ENCODE measurements around the gene SLC25A52. TPM values are rescaled to one million over a fixed set of nuclear protein-coding genes. Genes with fewer than 3 reads are reported as not detected.

Gene SLC25A52
- total RNA-seq, 1 donor from 2014 or later = not detected

DNA sequence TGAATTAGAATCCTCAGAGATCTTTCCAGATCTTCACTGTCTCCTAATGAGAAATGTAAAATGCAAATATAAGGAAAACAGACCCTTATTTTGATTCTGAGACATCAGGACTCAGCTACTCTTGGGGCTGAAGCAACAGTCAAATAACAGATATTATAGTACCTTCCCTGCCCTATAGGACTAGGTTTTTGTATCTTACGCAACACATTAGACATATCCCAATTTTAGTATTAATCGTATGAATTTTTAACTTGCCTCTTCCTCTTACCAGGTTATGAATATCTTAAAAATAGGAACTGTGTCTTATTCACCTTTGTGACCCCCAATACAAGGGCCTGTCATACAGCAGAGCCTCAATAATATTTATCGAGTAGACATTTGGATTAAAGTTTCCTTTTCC, 12.0 kb upstream of the SLC25A52 start:
- Histone ChIP-seq H3K4me1 (ENCODE audit: insufficient read depth, low read length) (no peaks in the 10 kb centered on the region), H3K36me3 (ENCODE audit: insufficient read depth, low read length) (no peaks in the 10 kb centered on the region), H3K9ac (ENCODE audit: low read length) (no peak overlapping the region), H3K27ac (ENCODE audit: low read depth, low read length) (no peak overlapping the region), H4K20me1 (ENCODE audit: insufficient read depth, low read length) (no peaks in the 10 kb centered on the region), H3K4me3 (ENCODE audit: insufficient read depth, low read depth, low read length) (no peak overlapping the region), H3K27me3 (ENCODE audit: insufficient read depth, low read length) (no peaks in the 10 kb centered on the region), H3K9me3 (ENCODE audit: insufficient read depth, low read depth, low read length) (no peaks in the 10 kb centered on the region), H3K79me2 (ENCODE audit: insufficient read depth, low read length) (no peaks in the 10 kb centered on the region), H2AFZ (ENCODE audit: low read depth, low read length) (no peak overlapping the region), H3K4me2 (ENCODE audit: low read length) (no peak overlapping the region)
- FAIRE-seq (no peak), DNase-seq (ENCODE audit: low read depth) (no peak)
- Mint-ChIP-seq H3K4me1 (ENCODE audit: low read depth, unreplicated experiment) (no peaks in the 10 kb centered on the region), H3K9me3 (ENCODE audit: unreplicated experiment) (no peaks in the 10 kb centered on the region), H3K4me3 (ENCODE audit: unreplicated experiment) (no peak overlapping the region), H3K36me3 (ENCODE audit: low read depth, unreplicated experiment) (no peaks in the 10 kb centered on the region), H3K27ac (ENCODE audit: unreplicated experiment) (no peak overlapping the region), H3K27me3 (ENCODE audit: low read depth, unreplicated experiment) (peaks cover 2% of the 10 kb centered on the region)
- TF ChIP-seq EZH2 (IDR thresholded peaks at IDR 0.05; ENCODE audit: insufficient read depth, low read length) = no peak
- TF ChIP-seq, protein P1, sequence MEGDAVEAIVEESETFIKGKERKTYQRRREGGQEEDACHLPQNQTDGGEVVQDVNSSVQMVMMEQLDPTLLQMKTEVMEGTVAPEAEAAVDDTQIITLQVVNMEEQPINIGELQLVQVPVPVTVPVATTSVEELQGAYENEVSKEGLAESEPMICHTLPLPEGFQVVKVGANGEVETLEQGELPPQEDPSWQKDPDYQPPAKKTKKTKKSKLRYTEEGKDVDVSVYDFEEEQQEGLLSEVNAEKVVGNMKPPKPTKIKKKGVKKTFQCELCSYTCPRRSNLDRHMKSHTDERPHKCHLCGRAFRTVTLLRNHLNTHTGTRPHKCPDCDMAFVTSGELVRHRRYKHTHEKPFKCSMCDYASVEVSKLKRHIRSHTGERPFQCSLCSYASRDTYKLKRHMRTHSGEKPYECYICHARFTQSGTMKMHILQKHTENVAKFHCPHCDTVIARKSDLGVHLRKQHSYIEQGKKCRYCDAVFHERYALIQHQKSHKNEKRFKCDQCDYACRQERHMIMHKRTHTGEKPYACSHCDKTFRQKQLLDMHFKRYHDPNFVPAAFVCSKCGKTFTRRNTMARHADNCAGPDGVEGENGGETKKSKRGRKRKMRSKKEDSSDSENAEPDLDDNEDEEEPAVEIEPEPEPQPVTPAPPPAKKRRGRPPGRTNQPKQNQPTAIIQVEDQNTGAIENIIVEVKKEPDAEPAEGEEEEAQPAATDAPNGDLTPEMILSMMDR (IDR thresholded peaks at IDR 0.05; ENCODE audit: insufficient read depth, low read depth, low read length) = no peak

DNA sequence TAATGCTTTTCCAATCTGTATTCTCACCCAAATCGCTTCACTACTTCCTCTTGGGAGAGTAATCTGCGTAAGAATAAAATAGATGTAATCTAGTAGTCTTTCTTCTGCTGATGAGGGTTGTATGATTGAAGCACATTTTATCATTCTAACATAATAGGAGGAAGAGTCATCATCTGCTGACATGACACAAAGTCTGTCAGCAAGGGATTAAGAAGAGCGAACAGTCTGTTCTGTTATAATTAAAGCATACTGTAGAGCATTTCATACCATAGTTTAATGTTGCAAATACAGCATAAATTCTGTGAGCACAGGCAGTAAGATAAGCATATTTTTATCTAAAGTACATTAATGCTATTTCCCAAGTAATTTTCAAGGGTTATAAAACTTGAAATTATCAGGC, 10.4 kb downstream of the SLC25A52 start:
- Mint-ChIP-seq H3K36me3 (ENCODE audit: low read depth, unreplicated experiment) (no peaks in the 10 kb centered on the region), H3K4me3 (ENCODE audit: unreplicated experiment) (no peak overlapping the region), H3K27ac (ENCODE audit: unreplicated experiment) (no peak overlapping the region), H3K9me3 (ENCODE audit: unreplicated experiment) (no peaks in the 10 kb centered on the region), H3K27me3 (ENCODE audit: low read depth, unreplicated experiment) (no peaks in the 10 kb centered on the region), H3K4me1 (ENCODE audit: low read depth, unreplicated experiment) (no peaks in the 10 kb centered on the region)
- no peaks in the 10 kb centered on the region for H3K4me1 ChIP-seq (ENCODE audit: insufficient read depth, low read length)
- H3K4me3 ChIP-seq (ENCODE audit: insufficient read depth, low read depth, low read length) = no peak overlapping the region
- H3K79me2 ChIP-seq (ENCODE audit: insufficient read depth, low read length) = no peaks in the 10 kb centered on the region
- no peaks in the 10 kb centered on the region for H3K9me3 ChIP-seq (ENCODE audit: insufficient read depth, low read depth, low read length)
- DNase-seq (ENCODE audit: low read depth) = no peak
- H3K27ac ChIP-seq (ENCODE audit: low read depth, low read length) = no peak overlapping the region
- no peaks in the 10 kb centered on the region for H4K20me1 ChIP-seq (ENCODE audit: insufficient read depth, low read length)
- H2AFZ ChIP-seq (ENCODE audit: low read depth, low read length) = no peak overlapping the region
- TF ChIP-seq, protein P1 (IDR thresholded peaks at IDR 0.05; ENCODE audit: insufficient read depth, low read depth, low read length) = no peak
- no peak for TF ChIP-seq EZH2 (IDR thresholded peaks at IDR 0.05; ENCODE audit: insufficient read depth, low read length)
- H3K36me3 ChIP-seq (ENCODE audit: insufficient read depth, low read length) = no peaks in the 10 kb centered on the region
- H3K9ac ChIP-seq (ENCODE audit: low read length) = no peak overlapping the region
- H3K27me3 ChIP-seq (ENCODE audit: insufficient read depth, low read length) = no peaks in the 10 kb centered on the region
- H3K4me2 ChIP-seq (ENCODE audit: low read length) = no peak overlapping the region
- FAIRE-seq = no peak

DNA sequence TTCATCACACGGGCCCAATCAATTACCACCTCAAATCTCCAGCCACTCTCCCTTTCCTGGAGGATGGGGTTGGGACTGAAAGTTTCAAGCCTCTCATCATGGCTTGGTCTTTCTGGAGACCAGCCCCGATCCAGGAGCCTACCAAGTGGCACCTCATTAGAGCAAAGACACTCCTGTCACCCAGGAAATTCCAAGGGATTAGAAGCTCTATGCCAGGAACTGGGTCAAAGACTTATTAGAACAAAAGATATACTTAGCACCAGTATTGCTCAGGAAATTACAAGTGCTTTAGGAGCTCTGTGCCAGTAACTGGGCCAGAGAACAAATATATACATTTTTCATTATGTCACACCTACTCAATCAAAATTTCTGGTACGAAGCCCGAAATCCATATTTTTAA, 14.3 kb downstream of the SLC25A52 start:
- H2AFZ ChIP-seq (ENCODE audit: low read depth, low read length) = no peak overlapping the region
- no peak overlapping the region for H3K9ac ChIP-seq (ENCODE audit: low read length)
- no peaks in the 10 kb centered on the region for H3K9me3 Mint-ChIP-seq (ENCODE audit: unreplicated experiment)
- H3K4me2 ChIP-seq (ENCODE audit: low read length) = no peak overlapping the region
- no peaks in the 10 kb centered on the region for H3K79me2 ChIP-seq (ENCODE audit: insufficient read depth, low read length)
- TF ChIP-seq EZH2 (IDR thresholded peaks at IDR 0.05; ENCODE audit: insufficient read depth, low read length) = no peak
- TF ChIP-seq, protein P1 (IDR thresholded peaks at IDR 0.05; ENCODE audit: insufficient read depth, low read depth, low read length) = no peak
- H3K4me3 ChIP-seq (ENCODE audit: insufficient read depth, low read depth, low read length) = no peak overlapping the region
- H3K4me1 Mint-ChIP-seq (ENCODE audit: low read depth, unreplicated experiment) = no peaks in the 10 kb centered on the region
- no peak overlapping the region for H3K4me3 Mint-ChIP-seq (ENCODE audit: unreplicated experiment)
- H3K27me3 ChIP-seq (ENCODE audit: insufficient read depth, low read length) = no peaks in the 10 kb centered on the region
- no peaks in the 10 kb centered on the region for H4K20me1 ChIP-seq (ENCODE audit: insufficient read depth, low read length)
- no peaks in the 10 kb centered on the region for H3K36me3 ChIP-seq (ENCODE audit: insufficient read depth, low read length)
- no peaks in the 10 kb centered on the region for H3K36me3 Mint-ChIP-seq (ENCODE audit: low read depth, unreplicated experiment)
- no peaks in the 10 kb centered on the region for H3K27me3 Mint-ChIP-seq (ENCODE audit: low read depth, unreplicated experiment)
- H3K27ac Mint-ChIP-seq (ENCODE audit: unreplicated experiment) = no peak overlapping the region
- FAIRE-seq (no peak), DNase-seq (ENCODE audit: low read depth) (no peak)
- H3K4me1 ChIP-seq (ENCODE audit: insufficient read depth, low read length) = no peaks in the 10 kb centered on the region
- no peaks in the 10 kb centered on the region for H3K9me3 ChIP-seq (ENCODE audit: insufficient read depth, low read depth, low read length)
- H3K27ac ChIP-seq (ENCODE audit: low read depth, low read length) = no peak overlapping the region
